Spleen (tissue), 11 donors: Measurements from ENCODE around the gene NAALADL2. TPM values are rescaled to one million over a fixed set of nuclear protein-coding genes. Genes with fewer than 3 reads are reported as not detected.
"Not testable (repeated sequence)": the region's sequence is repeated elsewhere in the genome, so short reads cannot be mapped to it uniquely, and the experiment has no call there.

Experiments
- DNase-seq: peaks from one replicate; pipeline ENCODE4 v3.0.0-alpha.2; 2020
- H3K27ac ChIP-seq, 8 donors: fragments of 200-600 bp; sonication (generic) in 7 of 8; 1 replicate in 4 of 8; 2 replicates in 4 of 8; pipeline versions ENCODE4 v1.5.0 to v1.8.0; 2016 to 2021; ENCODE audit warnings: inconsistent platforms in 4 of 8, mild to moderate bottlenecking in 4 of 8, moderate library complexity in 1 of 8
- H3K27me3 ChIP-seq, 7 donors: fragments of 200-600 bp; sonication (generic) in 6 of 7; replicated peaks in 1 of 7; 1 replicate in 4 of 7; 2 replicates in 3 of 7; pipeline versions ENCODE4 v1.5.0 to v1.8.0; 2016 to 2021; ENCODE audit warnings: inconsistent platforms in 3 of 7, mild to moderate bottlenecking in 1 of 7
- H3K36me3 ChIP-seq, 6 donors: fragments of 200-600 bp; sonication (generic) in 5 of 6; 1 replicate in 4 of 6; 2 replicates in 2 of 6; pipeline versions ENCODE4 v1.5.0 to v1.8.0; 2016 to 2021; ENCODE audit warnings: inconsistent platforms in 2 of 6
- H3K4me1 ChIP-seq, 6 donors: fragments of 200-600 bp; sonication (generic) in 5 of 6; 1 replicate in 3 of 6; 2 replicates in 3 of 6; pipeline versions ENCODE4 v1.5.0 to v1.8.0; 2016 to 2021; ENCODE audit warnings: inconsistent platforms in 3 of 6
- H3K4me3 ChIP-seq, 8 donors: fragments of 200-600 bp; sonication (generic) in 7 of 8; 1 replicate in 4 of 8; 2 replicates in 4 of 8; pipeline versions ENCODE4 v1.5.0 to v1.8.0; 2016 to 2021; ENCODE audit warnings: inconsistent platforms in 4 of 8, mild to moderate bottlenecking in 4 of 8, moderate library complexity in 2 of 8
- H3K9me3 ChIP-seq, 8 donors: fragments of 200-600 bp; sonication (generic) in 7 of 8; 1 replicate in 4 of 8; 2 replicates in 4 of 8; pipeline versions ENCODE4 v1.5.0 to v1.8.0; 2016 to 2021; ENCODE audit warnings: inconsistent platforms in 4 of 8
- CTCF ChIP-seq, 11 experiments: fragments of 200-600 bp in 7 of 11; fragments of 450-650 bp in 4 of 11; sonication (generic) in 4 of 11; IDR thresholded peaks in 8 of 11; conservative IDR thresholded peaks in 3 of 11; 1 replicate in 7 of 11; 2 replicates in 4 of 11; pipeline versions ENCODE4 v1.4.0 to v1.8.0; 2016 to 2021; ENCODE audit warnings: antibody characterized with exemption in 11 of 11, inconsistent platforms in 4 of 11, mild to moderate bottlenecking in 1 of 11
- POLR2A ChIP-seq, 3 donors: fragments of 450-650 bp; IDR thresholded peaks; one replicate each; pipeline ENCODE4 v1.5.1; 2017; ENCODE audit warnings: antibody characterized with exemption in 3 of 3, mild to moderate bottlenecking in 1 of 3
- POLR2AphosphoS5 ChIP-seq, 3 donors: sonication (generic); formaldehyde crosslinking; IDR thresholded peaks; one replicate each; pipeline ENCODE4 v1.5.1; 2017; ENCODE audit warnings: antibody characterized with exemption in 3 of 3
- WGBS, 5 donors: extraction: QIAGEN DNeasy Blood & Tissue Kit in 3 of 5; methylation state at CpG; one replicate each; pipeline versions ENCODE4 v1.1.5 to v1.1.7; 2013 to 2018; 5-methylcytosine and 5-hydroxymethylcytosine counted together
- intact Hi-C: fragments of 100-400 bp; cut with DNase I; formaldehyde crosslinking; loops from one replicate; pipeline ENCODE4 v1.15.0; 2023; ENCODE audit warnings: low total_unique reads
- polyA plus RNA-seq, 3 donors: library from polyadenylated mRNA; stranded (reverse); fragments of 200-250 nt; gene quantifications; one replicate each; pipeline ENCODE4 v1.2.1, GENCODE V29; 2013
- total RNA-seq, 7 donors: library from RNA; depleted of rRNA in 3 of 7; stranded (reverse); fragments of >200 nt in 3 of 7; fragmentation: NEBNext Ultra II Directional in 4 of 7; extraction: Animal tissue kit (Norgen Biotek cat#: 25700) in 4 of 7; gene quantifications; one replicate each; pipeline versions ENCODE4 v1.1.0 to v1.2.1, GENCODE V29; 2016 to 2021
- donor health status: healthy with polysubstance abuse.
- donor health status: DM: no; HTN: no; CAD: no; lungs with moderate emphysema.
- donor health status: DM: no; HTN: no; CAD: no.
- donor health status: Bipolar disorder and iron deficiency.
- donor health status: healthy.
- donor health status: DM: no; HTN: no; CAD: no.
- donor health status: DM: yes; HTN: yes; CAD: no.

The NAALADL2 gene
- total and polyA plus RNA-seq, 10 donors: 0.09 to 14.4 (median 6.4) TPM

- Histone ChIP-seq H3K4me3 (no peak overlapping the region), H3K4me1 (no peaks in the 10 kb centered on the region), H3K36me3 (no peaks in the 10 kb centered on the region), H3K27me3 (no peaks in the 10 kb centered on the region), H3K9me3 (peaks cover 0 to 6% (median 0%) of the 10 kb centered on the region in 8 donors), H3K27ac (no peak overlapping the region)
- DNase-seq: no peak
- no peak for TF ChIP-seq POLR2AphosphoS5 (IDR thresholded peaks at IDR 0.05)
- no peak for TF ChIP-seq POLR2A (IDR thresholded peaks at IDR 0.05)
- no peak for TF ChIP-seq CTCF (IDR thresholded peaks at IDR 0.05 in 8 of 11, conservative IDR thresholded peaks at IDR 0.05 in 3 of 11)
- intact Hi-C loops: no loop called here
Measured at GRCh38 chr3:175075269-175075668, 216.1 kb downstream of the NAALADL2 start.

DNA sequence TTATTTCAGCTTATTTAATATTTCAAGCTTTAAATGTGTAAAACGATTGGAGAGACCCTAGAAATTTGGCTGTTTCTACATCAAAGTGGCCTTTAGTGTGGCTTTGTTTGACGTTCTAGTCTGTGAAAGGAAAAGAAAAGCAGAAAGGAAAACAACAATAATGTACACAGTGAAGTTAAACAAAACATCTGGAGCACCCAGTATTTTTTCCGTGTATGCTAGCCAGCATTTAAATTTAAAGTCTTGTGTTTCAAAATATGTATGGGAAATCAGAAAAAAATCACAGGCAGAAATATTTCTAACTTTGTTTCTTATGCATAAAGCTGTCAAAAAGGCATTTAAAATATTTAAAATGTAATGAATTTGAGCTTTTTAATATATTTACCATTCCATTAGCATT, 218.1 kb downstream of the NAALADL2 start:
- intact Hi-C loops: no loop called here
- Histone ChIP-seq H3K9me3 (peaks cover 0 to 6% (median 0%) of the 10 kb centered on the region in 8 donors), H3K4me3 (no peak overlapping the region), H3K27me3 (no peaks in the 10 kb centered on the region), H3K27ac (no peak overlapping the region), H3K36me3 (no peaks in the 10 kb centered on the region), H3K4me1 (no peaks in the 10 kb centered on the region)
- 59 to 71% (median 63%) methylated on average over 3 of the region's 3 CpGs for WGBS, 5 donors
- no peak for DNase-seq
- no peak for TF ChIP-seq CTCF (IDR thresholded peaks at IDR 0.05 in 8 of 11, conservative IDR thresholded peaks at IDR 0.05 in 3 of 11)
- TF ChIP-seq POLR2AphosphoS5 (IDR thresholded peaks at IDR 0.05): no peak
- TF ChIP-seq POLR2A (IDR thresholded peaks at IDR 0.05): no peak

GRCh38 chr3:175082631-175083030, 223.5 kb downstream of the NAALADL2 start:
- intact Hi-C loops: no loop called here
- peaks cover 0 to 12% (median 0%) of the 10 kb centered on the region in 8 donors for H3K9me3 ChIP-seq

GRCh38 chr3:175087128-175087527, 228.0 kb downstream of the NAALADL2 start:
- intact Hi-C loops, H3K9me3 ChIP-seq, H3K27ac ChIP-seq, H3K4me3 ChIP-seq, DNase-seq, H3K4me1 ChIP-seq, H3K36me3 ChIP-seq, H3K27me3 ChIP-seq: not testable (repeated sequence)
- WGBS, 5 donors: 89 to 93% (median 91%) methylated on average over 19 of the region's 19 CpGs

More at GRCh38 chr3:175082631-175083030, 223.5 kb downstream of the NAALADL2 start:
- Histone ChIP-seq H3K4me1 (no peaks in the 10 kb centered on the region), H3K27ac (no peak overlapping the region), H3K27me3 (no peaks in the 10 kb centered on the region), H3K36me3 (no peaks in the 10 kb centered on the region), H3K4me3 (no peak overlapping the region)
- no peak for DNase-seq
- TF ChIP-seq CTCF (IDR thresholded peaks at IDR 0.05 in 8 of 11, conservative IDR thresholded peaks at IDR 0.05 in 3 of 11) (no peak), POLR2A (IDR thresholded peaks at IDR 0.05) (no peak), POLR2AphosphoS5 (IDR thresholded peaks at IDR 0.05) (no peak)

DNA sequence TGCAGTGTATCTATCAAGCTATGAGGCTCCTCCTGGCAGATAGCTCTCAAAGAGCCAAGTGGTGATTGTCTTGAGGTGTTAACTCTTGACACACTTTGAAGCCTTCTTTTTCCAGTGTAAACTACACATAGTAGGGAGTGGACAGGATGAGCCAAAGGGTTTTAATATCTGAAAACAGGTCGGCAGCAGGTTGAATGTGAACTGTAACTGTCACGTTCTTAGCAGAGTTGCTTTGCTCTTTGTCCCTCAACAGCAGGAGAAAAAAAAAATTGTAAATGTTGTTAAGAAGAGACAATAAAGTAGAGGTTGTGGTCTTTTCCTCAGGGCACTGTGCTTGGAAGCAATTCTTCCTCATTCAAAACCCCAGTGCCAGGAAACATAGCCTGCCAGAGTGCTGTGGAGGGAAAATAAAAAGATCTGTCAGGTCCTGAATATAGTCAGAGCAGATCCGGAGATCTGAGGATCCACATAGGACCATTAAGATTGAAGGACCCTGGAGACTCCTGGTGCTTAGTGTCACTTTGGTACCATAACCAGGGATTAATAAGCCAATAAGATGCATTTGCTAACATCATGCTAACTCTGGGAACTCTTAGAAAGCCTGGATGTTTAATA, 229.7 kb downstream of the NAALADL2 start:
- H3K4me1 ChIP-seq: no peaks in the 10 kb centered on the region
- intact Hi-C loops: no loop called here
- TF ChIP-seq POLR2A (IDR thresholded peaks at IDR 0.05): no peak
- no peak for TF ChIP-seq CTCF (IDR thresholded peaks at IDR 0.05 in 8 of 11, conservative IDR thresholded peaks at IDR 0.05 in 3 of 11)
- no peak for TF ChIP-seq POLR2AphosphoS5 (IDR thresholded peaks at IDR 0.05)
- peaks cover 0 to 6% (median 0%) of the 10 kb centered on the region in 8 donors for H3K9me3 ChIP-seq
- WGBS, 5 donors: 75 to 92% (median 89%) methylated on average over 3 of the region's 3 CpGs
- H3K27ac ChIP-seq: no peak overlapping the region
- no peak for DNase-seq
- no peaks in the 10 kb centered on the region for H3K36me3 ChIP-seq
- no peaks in the 10 kb centered on the region for H3K27me3 ChIP-seq
- H3K4me3 ChIP-seq: no peak overlapping the region
